ENCODE data around the gene ELOVL4. TPM values are rescaled to one million over a fixed set of nuclear protein-coding genes. Genes with fewer than 3 reads are reported as not detected.

ELOVL4 gene
- total and polyA plus RNA-seq, 2 of the 13 experiments (the other 11 are each of a cell fraction or from before 2014, with no cell fraction given): 0.04 TPM; not detected in 1

- TF ChIP-seq, protein P1, sequence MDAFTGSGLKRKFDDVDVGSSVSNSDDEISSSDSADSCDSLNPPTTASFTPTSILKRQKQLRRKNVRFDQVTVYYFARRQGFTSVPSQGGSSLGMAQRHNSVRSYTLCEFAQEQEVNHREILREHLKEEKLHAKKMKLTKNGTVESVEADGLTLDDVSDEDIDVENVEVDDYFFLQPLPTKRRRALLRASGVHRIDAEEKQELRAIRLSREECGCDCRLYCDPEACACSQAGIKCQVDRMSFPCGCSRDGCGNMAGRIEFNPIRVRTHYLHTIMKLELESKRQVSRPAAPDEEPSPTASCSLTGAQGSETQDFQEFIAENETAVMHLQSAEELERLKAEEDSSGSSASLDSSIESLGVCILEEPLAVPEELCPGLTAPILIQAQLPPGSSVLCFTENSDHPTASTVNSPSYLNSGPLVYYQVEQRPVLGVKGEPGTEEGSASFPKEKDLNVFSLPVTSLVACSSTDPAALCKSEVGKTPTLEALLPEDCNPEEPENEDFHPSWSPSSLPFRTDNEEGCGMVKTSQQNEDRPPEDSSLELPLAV (CRISPR knock-in tag; conservative IDR thresholded peaks at IDR 0.05; ENCODE audit: low read depth): no peak
- TF ChIP-seq RNF2 (conservative IDR thresholded peaks at IDR 0.05; ENCODE audit: low read depth) (no peak), YY1 (IDR thresholded peaks at IDR 0.05; ENCODE audit: insufficient read depth, insufficient replicate concordance, low read depth, low read length) (no peak)
Measured at GRCh38 chr6:79902046-79902445, 45.3 kb downstream of the ELOVL4 start (continued).

- CTCF ChIA-PET (ENCODE audit: low intra/inter-chr PET ratio, low total read pairs): no interaction called here
Measured at GRCh38 chr6:79898076-79898475, 49.3 kb downstream of the ELOVL4 start.

More at GRCh38 chr6:79898076-79898475, 49.3 kb downstream of the ELOVL4 start:
- H3K9ac ChIP-seq (ENCODE audit: insufficient read depth, low read depth, low read length): no peak overlapping the region
- H4K20me1 ChIP-seq (ENCODE audit: insufficient read depth, low read length): no peaks in the 10 kb centered on the region
- H3K9me3 ChIP-seq (ENCODE audit: low read length): no peaks in the 10 kb centered on the region
- no peaks in the 10 kb centered on the region for H3K79me2 ChIP-seq (ENCODE audit: insufficient read depth, low read length)
- no peak overlapping the region for H3K4me2 ChIP-seq (ENCODE audit: low read depth, low read length)
- in situ Hi-C loops (cut with HindIII; ENCODE audit: extremely low pct_ligation_motif_present, low pct_unique_long_range_greater_than_20kb): no loop called here
- H3K27ac ChIP-seq (ENCODE audit: extremely low read length, insufficient read depth, low read length): no peak overlapping the region
- intact Hi-C loops (cut with micrococcal nuclease; ENCODE audit: unreplicated experiment): no loop called here
- H3K36me3 ChIP-seq (replicated peaks in 1 of 2; ENCODE audit: control insufficient read depth in 1 of 2, insufficient read depth in 2 of 2, low read length in 2 of 2): no peaks in the 10 kb centered on the region
- H3K4me3 ChIP-seq (replicated peaks in 1 of 3; ENCODE audit: insufficient read depth in 1 of 3, low read depth in 2 of 3, low read length in 3 of 3): no peak overlapping the region
- no peaks in the 10 kb centered on the region for H3K27me3 ChIP-seq (ENCODE audit: control insufficient read depth in 1 of 2, insufficient read depth in 2 of 2, low read length in 2 of 2)
- WGBS (ENCODE audit: low lambda C conversion rate): 5% methylated on average over 1 of the region's 1 CpG
- POLR2A ChIA-PET: no interaction called here
- no peaks in the 10 kb centered on the region for H3K4me1 ChIP-seq (ENCODE audit: insufficient read depth, low read length)
- FAIRE-seq (no peak), ATAC-seq (no peak), DNase-seq (ENCODE audit: low spot score) (no peak)
- BruUV-seq (replicated peaks): no TSS peak
- no peak overlapping the region for H2AFZ ChIP-seq (ENCODE audit: low read length)
- TF ChIP-seq ARNT (IDR thresholded peaks at IDR 0.05): no peak
- TF ChIP-seq JUN (CRISPR knock-in tag; IDR thresholded peaks at IDR 0.05): no peak
- no peak for TF ChIP-seq TBX2 (CRISPR knock-in tag; IDR thresholded peaks at IDR 0.05; ENCODE audit: borderline replicate concordance)
- no peak for TF ChIP-seq KAT2B (IDR thresholded peaks at IDR 0.05; ENCODE audit: borderline replicate concordance, low read depth, low read length)
- no peak for TF ChIP-seq ZNF264 (CRISPR knock-in tag; IDR thresholded peaks at IDR 0.05)
- no peak for TF ChIP-seq KAT7 (CRISPR knock-in tag; IDR thresholded peaks at IDR 0.05; ENCODE audit: borderline replicate concordance)
- TF ChIP-seq ZBED4 (CRISPR knock-in tag; IDR thresholded peaks at IDR 0.05; ENCODE audit: borderline replicate concordance): no peak
- TF ChIP-seq ZC3H13 (CRISPR knock-in tag; IDR thresholded peaks at IDR 0.05): no peak
- no peak for TF ChIP-seq ZNF607 (CRISPR knock-in tag; IDR thresholded peaks at IDR 0.05; ENCODE audit: borderline replicate concordance)
